Measurements from ENCODE around the gene BANF2. TPM values are rescaled to one million over a fixed set of nuclear protein-coding genes. Genes with fewer than 3 reads are reported as not detected.
A peak's percentile ranks its signal among the peaks of the same experiment; 100 is the strongest.

The BANF2 gene
- total and polyA plus RNA-seq, 2 of the 13 experiments (the other 11 are each of a cell fraction or from before 2014, with no cell fraction given), result 0.35 TPM; not detected in 1

DNA sequence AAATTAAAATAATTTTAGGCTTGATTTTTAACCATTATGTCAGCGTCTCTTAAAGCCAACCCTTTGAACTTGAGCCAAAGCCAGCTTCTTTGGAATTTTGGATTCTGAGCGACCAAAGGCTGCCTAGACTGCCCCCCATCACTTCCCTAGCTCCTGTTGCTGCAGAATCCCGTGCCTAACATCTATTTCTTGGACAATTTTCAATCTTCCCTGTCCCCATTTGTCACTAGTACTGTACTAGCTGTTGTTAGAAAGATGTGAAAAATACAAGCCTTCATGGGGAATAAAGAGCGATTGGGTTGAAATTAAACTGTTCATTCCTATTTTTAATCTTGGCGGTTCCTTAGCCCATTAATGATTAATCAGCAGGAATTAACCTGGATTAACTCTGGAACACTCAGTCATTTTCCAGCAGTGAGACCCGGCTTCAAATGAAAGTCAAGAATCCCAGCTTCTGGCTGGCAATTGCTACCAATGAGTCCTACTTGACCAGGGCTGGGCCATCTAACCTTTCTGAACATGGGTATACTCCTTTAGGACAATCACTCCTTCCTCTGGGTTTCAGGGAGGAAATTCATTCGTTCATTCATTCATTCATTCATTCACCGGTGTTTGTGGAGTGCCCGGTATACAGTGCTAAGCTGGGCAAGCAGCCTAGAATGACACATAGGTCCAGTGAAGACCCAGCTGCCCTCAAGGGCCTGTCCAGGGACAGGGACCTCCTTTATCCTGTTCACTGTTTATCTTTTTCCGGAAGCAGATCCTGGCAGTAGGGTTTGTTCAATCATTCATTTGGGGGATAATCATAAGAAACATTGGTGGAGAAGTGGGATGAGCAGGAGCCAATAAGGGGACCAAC is 16.3 kb upstream of the BANF2 start (continued):
- TF ChIP-seq GRHL1 (CRISPR knock-in tag; conservative IDR thresholded peaks at IDR 0.05), result no peak
- TF ChIP-seq HES4 (CRISPR knock-in tag; IDR thresholded peaks at IDR 0.05; ENCODE audit: borderline replicate concordance), result no peak
- TF ChIP-seq ZNF788 (CRISPR knock-in tag; IDR thresholded peaks at IDR 0.05; ENCODE audit: borderline replicate concordance), result no peak
- TF ChIP-seq POGZ (CRISPR knock-in tag; IDR thresholded peaks at IDR 0.05), result no peak
- TF ChIP-seq KDM4B (CRISPR knock-in tag; IDR thresholded peaks at IDR 0.05), result 0 out of 2 replicates have a peak, but pooled peaks have one; percentile 22
- TF ChIP-seq, protein P1, sequence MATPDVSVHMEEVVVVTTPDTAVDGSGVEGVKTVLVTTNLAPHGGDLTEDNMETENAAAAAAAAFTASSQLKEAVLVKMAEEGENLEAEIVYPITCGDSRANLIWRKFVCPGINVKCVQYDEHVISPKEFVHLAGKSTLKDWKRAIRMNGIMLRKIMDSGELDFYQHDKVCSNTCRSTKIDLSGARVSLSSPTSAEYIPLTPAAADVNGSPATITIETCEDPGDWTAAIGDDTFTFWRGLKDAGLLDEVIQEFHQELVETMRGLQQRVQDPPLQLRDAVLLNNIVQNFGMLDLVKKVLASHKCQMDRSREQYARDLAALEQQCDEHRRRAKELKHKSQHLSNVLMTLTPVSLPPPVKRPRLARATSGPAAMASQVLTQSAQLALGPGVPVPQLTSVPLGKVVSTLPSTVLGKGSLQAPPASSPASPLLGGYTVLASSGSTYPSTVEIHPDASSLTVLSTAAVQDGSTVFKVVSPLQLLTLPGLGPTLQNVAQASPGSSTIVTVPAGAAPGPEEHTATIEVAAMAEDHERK (CRISPR knock-in tag; IDR thresholded peaks at IDR 0.05; ENCODE audit: low read depth), result no peak
- TF ChIP-seq ZNF816 (CRISPR knock-in tag; IDR thresholded peaks at IDR 0.05; ENCODE audit: borderline replicate concordance), result no peak
- TF ChIP-seq ZNF234 (CRISPR knock-in tag; conservative IDR thresholded peaks at IDR 0.05), result no peak
- 0 out of 2 replicates have a peak, but pooled peaks have one; percentile 37 for TF ChIP-seq ZNF335 (CRISPR knock-in tag; IDR thresholded peaks at IDR 0.05)
- no peak for TF ChIP-seq SETDB1 (CRISPR knock-in tag; IDR thresholded peaks at IDR 0.05; ENCODE audit: borderline replicate concordance)
- TF ChIP-seq ZNF33B (CRISPR knock-in tag; IDR thresholded peaks at IDR 0.05), result no peak
- TF ChIP-seq, protein P2, sequence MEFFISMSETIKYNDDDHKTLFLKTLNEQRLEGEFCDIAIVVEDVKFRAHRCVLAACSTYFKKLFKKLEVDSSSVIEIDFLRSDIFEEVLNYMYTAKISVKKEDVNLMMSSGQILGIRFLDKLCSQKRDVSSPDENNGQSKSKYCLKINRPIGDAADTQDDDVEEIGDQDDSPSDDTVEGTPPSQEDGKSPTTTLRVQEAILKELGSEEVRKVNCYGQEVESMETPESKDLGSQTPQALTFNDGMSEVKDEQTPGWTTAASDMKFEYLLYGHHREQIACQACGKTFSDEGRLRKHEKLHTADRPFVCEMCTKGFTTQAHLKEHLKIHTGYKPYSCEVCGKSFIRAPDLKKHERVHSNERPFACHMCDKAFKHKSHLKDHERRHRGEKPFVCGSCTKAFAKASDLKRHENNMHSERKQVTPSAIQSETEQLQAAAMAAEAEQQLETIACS (CRISPR knock-in tag; IDR thresholded peaks at IDR 0.05), result no peak
- no peak for TF ChIP-seq SNAPC4 (CRISPR knock-in tag; IDR thresholded peaks at IDR 0.05)
- peak; percentile 72 for TF ChIP-seq MAFF (IDR thresholded peaks at IDR 0.05; ENCODE audit: low read depth, low read length)
- TF ChIP-seq ZNF468 (CRISPR knock-in tag; IDR thresholded peaks at IDR 0.05), result no peak
- TF ChIP-seq, protein P3, sequence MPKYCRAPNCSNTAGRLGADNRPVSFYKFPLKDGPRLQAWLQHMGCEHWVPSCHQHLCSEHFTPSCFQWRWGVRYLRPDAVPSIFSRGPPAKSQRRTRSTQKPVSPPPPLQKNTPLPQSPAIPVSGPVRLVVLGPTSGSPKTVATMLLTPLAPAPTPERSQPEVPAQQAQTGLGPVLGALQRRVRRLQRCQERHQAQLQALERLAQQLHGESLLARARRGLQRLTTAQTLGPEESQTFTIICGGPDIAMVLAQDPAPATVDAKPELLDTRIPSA (CRISPR knock-in tag; IDR thresholded peaks at IDR 0.05; ENCODE audit: borderline replicate concordance), result no peak
- 0 out of 2 replicates have a peak, but pooled peaks have one; percentile 7 for TF ChIP-seq ZNF839 (CRISPR knock-in tag; IDR thresholded peaks at IDR 0.05; ENCODE audit: borderline replicate concordance)
- TF ChIP-seq NR2F2 (IDR thresholded peaks at IDR 0.05; ENCODE audit: borderline replicate concordance, low read depth), result no peak

Data from HepG2 (cell line).